ENCODE results near the gene METRN. TPM values are rescaled to one million over a fixed set of nuclear protein-coding genes. Genes with fewer than 3 reads are reported as not detected.

METRN gene
- polyA plus RNA-seq, 3 donors, result 0.97 to 5.4 (median 1.7) TPM

DNA sequence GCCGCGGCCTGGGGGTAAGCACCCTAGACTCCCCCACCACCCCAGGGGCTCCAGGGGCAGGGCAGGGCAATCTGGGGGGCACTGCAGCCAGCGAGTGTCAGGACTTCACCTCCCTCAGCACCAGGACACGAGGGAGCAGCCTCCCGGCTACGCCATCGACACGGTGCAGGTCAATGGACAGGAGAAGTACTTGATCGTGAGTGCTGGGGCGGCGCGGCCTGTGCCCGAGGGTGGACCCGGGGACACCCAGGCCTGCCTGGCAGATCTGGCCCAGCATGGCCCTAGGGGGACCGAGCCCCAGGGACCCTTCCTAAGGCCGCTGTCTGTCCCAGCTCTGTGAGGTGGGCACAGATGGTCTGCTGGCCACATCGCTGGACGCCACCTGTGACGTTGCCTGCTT is 42.5 kb upstream of the METRN start:
- WGBS (ENCODE audit: insufficient coverage), result over 99% methylated on average over 15 of the region's 19 CpGs

DNA sequence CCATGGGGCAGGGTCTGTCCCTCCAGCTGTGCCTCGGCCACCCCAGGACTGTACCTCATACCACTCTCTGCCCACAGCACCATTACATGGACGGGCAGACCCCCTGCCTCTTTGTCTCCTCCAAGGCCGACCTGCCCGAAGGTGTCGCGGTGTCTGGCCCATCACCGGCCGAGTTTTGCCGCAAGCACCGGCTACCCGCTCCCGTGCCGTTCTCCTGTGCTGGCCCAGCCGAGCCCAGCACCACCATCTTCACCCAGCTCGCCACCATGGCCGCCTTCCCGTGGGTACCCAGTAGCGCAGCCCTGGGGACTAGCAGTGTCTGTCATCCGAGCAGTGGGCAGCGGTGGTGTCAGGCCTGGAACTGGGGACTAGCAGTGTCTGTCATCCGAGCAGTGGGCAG is 42.1 kb upstream of the METRN start:
- Histone ChIP-seq H3K9ac (ENCODE audit: insufficient read depth, low read length, poor library complexity, severe bottlenecking) (no peak overlapping the region), H3K9me3 (replicated peaks in 1 of 2; ENCODE audit: control insufficient read depth in 1 of 2, insufficient read depth in 1 of 2, low read length in 2 of 2) (no peaks in the 10 kb centered on the region), H3K4me2 (replicated peaks; ENCODE audit: extremely low read depth, low read length, poor library complexity, severe bottlenecking) (no peak overlapping the region), H3K36me3 (replicated peaks in 1 of 2; ENCODE audit: control insufficient read depth in 1 of 2, insufficient read depth in 2 of 2, low read length in 2 of 2) (peaks cover 48 to 50% of the 10 kb centered on the region in 2 donors), H3K79me2 (ENCODE audit: insufficient read depth, low read length) (peaks cover 20% of the 10 kb centered on the region), H3K27me3 (ENCODE audit: control insufficient read depth in 2 of 2, insufficient read depth in 2 of 2, low read length in 2 of 2) (peaks cover 3 to 30% of the 10 kb centered on the region in 2 donors), H2AFZ (ENCODE audit: insufficient read depth, low read depth, low read length, poor library complexity, severe bottlenecking) (no peak overlapping the region), H3K4me1 (ENCODE audit: control insufficient read depth in 1 of 2, insufficient read depth in 2 of 2, low read length in 2 of 2) (peaks cover 18 to 25% of the 10 kb centered on the region in 2 donors), H3K27ac (ENCODE audit: low read depth in 1 of 2, low read length in 2 of 2) (no peak overlapping the region), H4K20me1 (ENCODE audit: insufficient read depth, low read length) (peaks cover 60% of the 10 kb centered on the region), H3K4me3 (replicated peaks in 1 of 3; ENCODE audit: low read depth in 2 of 3, low read length in 3 of 3) (no peak overlapping the region)
- TF ChIP-seq, protein P1, sequence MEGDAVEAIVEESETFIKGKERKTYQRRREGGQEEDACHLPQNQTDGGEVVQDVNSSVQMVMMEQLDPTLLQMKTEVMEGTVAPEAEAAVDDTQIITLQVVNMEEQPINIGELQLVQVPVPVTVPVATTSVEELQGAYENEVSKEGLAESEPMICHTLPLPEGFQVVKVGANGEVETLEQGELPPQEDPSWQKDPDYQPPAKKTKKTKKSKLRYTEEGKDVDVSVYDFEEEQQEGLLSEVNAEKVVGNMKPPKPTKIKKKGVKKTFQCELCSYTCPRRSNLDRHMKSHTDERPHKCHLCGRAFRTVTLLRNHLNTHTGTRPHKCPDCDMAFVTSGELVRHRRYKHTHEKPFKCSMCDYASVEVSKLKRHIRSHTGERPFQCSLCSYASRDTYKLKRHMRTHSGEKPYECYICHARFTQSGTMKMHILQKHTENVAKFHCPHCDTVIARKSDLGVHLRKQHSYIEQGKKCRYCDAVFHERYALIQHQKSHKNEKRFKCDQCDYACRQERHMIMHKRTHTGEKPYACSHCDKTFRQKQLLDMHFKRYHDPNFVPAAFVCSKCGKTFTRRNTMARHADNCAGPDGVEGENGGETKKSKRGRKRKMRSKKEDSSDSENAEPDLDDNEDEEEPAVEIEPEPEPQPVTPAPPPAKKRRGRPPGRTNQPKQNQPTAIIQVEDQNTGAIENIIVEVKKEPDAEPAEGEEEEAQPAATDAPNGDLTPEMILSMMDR (IDR thresholded peaks at IDR 0.05), result no peak
- WGBS (ENCODE audit: insufficient coverage), result 97% methylated on average over 21 of the region's 21 CpGs
- H3K27ac Mint-ChIP-seq, result no peak overlapping the region
- peaks cover 15% of the 10 kb centered on the region for H3K4me1 Mint-ChIP-seq
- no peak for DNase-seq
- intact Hi-C loops (cut with micrococcal nuclease), result no loop called here
- no peak overlapping the region for H3K4me3 Mint-ChIP-seq
- peaks cover 30 to 47% of the 10 kb centered on the region in 2 donors for H3K36me3 Mint-ChIP-seq
- peaks cover 0 to 5% (median 0%) of the 10 kb centered on the region in 7 donors for H3K9me3 Mint-ChIP-seq
- H3K27me3 Mint-ChIP-seq (ENCODE audit: low read depth in 3 of 3), result peaks cover 20 to 32% (median 23%) of the 10 kb centered on the region in 3 donors

More for the DNA sequence above, 42.5 kb upstream of the METRN start:
- Histone ChIP-seq H3K9me3 (replicated peaks in 1 of 2; ENCODE audit: control insufficient read depth in 1 of 2, insufficient read depth in 1 of 2, low read length in 2 of 2) (no peaks in the 10 kb centered on the region), H3K4me1 (ENCODE audit: control insufficient read depth in 1 of 2, insufficient read depth in 2 of 2, low read length in 2 of 2) (peaks cover 22 to 29% of the 10 kb centered on the region in 2 donors), H4K20me1 (ENCODE audit: insufficient read depth, low read length) (peaks cover 60% of the 10 kb centered on the region), H2AFZ (ENCODE audit: insufficient read depth, low read depth, low read length, poor library complexity, severe bottlenecking) (no peak overlapping the region), H3K27me3 (ENCODE audit: control insufficient read depth in 2 of 2, insufficient read depth in 2 of 2, low read length in 2 of 2) (peaks cover 3 to 27% of the 10 kb centered on the region in 2 donors), H3K4me3 (replicated peaks in 1 of 3; ENCODE audit: low read depth in 2 of 3, low read length in 3 of 3) (no peak overlapping the region), H3K9ac (ENCODE audit: insufficient read depth, low read length, poor library complexity, severe bottlenecking) (no peak overlapping the region), H3K79me2 (ENCODE audit: insufficient read depth, low read length) (peaks cover 20% of the 10 kb centered on the region), H3K36me3 (replicated peaks in 1 of 2; ENCODE audit: control insufficient read depth in 1 of 2, insufficient read depth in 2 of 2, low read length in 2 of 2) (peaks cover 48 to 50% of the 10 kb centered on the region in 2 donors), H3K27ac (ENCODE audit: low read depth in 1 of 2, low read length in 2 of 2) (no peak overlapping the region), H3K4me2 (replicated peaks; ENCODE audit: extremely low read depth, low read length, poor library complexity, severe bottlenecking) (no peak overlapping the region)
- DNase-seq, result no peak
- H3K4me3 Mint-ChIP-seq, result no peak overlapping the region
- TF ChIP-seq, protein P1 (IDR thresholded peaks at IDR 0.05), result no peak
- intact Hi-C loops (cut with micrococcal nuclease), result no loop called here
- H3K4me1 Mint-ChIP-seq, result peaks cover 17% of the 10 kb centered on the region
- peaks cover 30 to 47% of the 10 kb centered on the region in 2 donors for H3K36me3 Mint-ChIP-seq
- peaks cover 0 to 5% (median 0%) of the 10 kb centered on the region in 7 donors for H3K9me3 Mint-ChIP-seq
- H3K27ac Mint-ChIP-seq, result no peak overlapping the region
- peaks cover 20 to 31% (median 23%) of the 10 kb centered on the region in 3 donors for H3K27me3 Mint-ChIP-seq (ENCODE audit: low read depth in 3 of 3)
